ENCODE results near the gene DHX57. TPM values are rescaled to one million over a fixed set of nuclear protein-coding genes. Genes with fewer than 3 reads are reported as not detected.

The DHX57 gene
- total RNA-seq, 4 donors from 2014 or later, result 11.5 to 12.0 (median 11.7) TPM

DNA sequence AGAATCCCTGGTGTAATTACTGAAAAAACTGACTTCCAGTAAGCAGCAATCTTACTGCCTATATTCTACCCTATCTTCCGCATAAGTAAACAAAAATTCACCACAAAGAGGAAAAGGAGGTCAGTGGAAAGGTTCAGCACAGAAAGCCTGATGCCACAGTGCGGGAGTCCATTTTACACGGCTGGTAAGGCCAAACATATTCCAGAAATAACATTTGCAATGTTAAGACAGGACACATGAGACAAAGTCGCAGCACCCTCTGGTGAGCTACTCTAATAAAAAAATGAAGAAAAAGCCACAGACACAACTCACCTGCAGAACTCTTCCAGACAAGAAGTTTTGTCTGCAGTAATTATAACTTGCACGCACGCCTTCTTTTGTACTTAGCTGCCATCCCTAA lies 57.2 kb downstream of the DHX57 start:
- intact Hi-C loops (cut with DNase I; ENCODE audit: low total_unique reads), result no loop called here
- no peak overlapping the region for H3K27ac ChIP-seq
- in situ Hi-C loops (cut with MboI; ENCODE audit: low sequenced_read_pairs in 4 of 4), result no loop called here
- no peaks in the 10 kb centered on the region for H3K9me3 ChIP-seq
- peaks cover 3 to 60% of the 10 kb centered on the region in 2 donors for H3K36me3 ChIP-seq
- no peaks in the 10 kb centered on the region for H3K27me3 ChIP-seq
- DNase-seq, result no peak
- TF ChIP-seq, protein P1, sequence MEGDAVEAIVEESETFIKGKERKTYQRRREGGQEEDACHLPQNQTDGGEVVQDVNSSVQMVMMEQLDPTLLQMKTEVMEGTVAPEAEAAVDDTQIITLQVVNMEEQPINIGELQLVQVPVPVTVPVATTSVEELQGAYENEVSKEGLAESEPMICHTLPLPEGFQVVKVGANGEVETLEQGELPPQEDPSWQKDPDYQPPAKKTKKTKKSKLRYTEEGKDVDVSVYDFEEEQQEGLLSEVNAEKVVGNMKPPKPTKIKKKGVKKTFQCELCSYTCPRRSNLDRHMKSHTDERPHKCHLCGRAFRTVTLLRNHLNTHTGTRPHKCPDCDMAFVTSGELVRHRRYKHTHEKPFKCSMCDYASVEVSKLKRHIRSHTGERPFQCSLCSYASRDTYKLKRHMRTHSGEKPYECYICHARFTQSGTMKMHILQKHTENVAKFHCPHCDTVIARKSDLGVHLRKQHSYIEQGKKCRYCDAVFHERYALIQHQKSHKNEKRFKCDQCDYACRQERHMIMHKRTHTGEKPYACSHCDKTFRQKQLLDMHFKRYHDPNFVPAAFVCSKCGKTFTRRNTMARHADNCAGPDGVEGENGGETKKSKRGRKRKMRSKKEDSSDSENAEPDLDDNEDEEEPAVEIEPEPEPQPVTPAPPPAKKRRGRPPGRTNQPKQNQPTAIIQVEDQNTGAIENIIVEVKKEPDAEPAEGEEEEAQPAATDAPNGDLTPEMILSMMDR (IDR thresholded peaks at IDR 0.05 in 4 of 5, conservative IDR thresholded peaks at IDR 0.05 in 1 of 5), result no peak
- no peak for TF ChIP-seq POLR2A (IDR thresholded peaks at IDR 0.05)
- H3K4me1 ChIP-seq, result no peaks in the 10 kb centered on the region
- no peak for ATAC-seq
- H3K4me3 ChIP-seq, result no peak overlapping the region

DNA sequence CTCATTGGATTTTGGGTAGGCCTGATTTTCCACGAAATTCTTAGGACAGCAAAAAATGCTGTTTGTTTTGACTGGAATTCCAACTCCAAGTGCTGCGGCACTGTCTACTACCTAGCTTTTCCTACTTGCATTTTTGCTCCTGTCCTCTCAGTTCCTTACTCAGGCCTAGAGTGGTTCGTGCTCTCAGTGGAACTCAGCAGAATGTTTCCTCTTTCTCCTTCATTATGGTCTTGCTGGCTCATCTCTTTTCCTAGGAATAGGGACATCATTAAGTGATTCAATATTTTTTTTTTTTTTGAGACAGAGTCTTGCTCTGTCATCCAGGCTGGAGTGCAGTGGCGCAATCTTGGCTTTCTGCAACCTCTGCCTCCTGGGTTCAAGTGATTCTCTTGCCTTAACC lies 59.8 kb downstream of the DHX57 start:
- peaks cover 3 to 58% of the 10 kb centered on the region in 2 donors for H3K36me3 ChIP-seq
- H3K4me3 ChIP-seq, result no peak overlapping the region
- H3K27me3 ChIP-seq, result no peaks in the 10 kb centered on the region
- no peaks in the 10 kb centered on the region for H3K9me3 ChIP-seq
- intact Hi-C loops (cut with DNase I; ENCODE audit: low total_unique reads), result no loop called here
- TF ChIP-seq, protein P1 (IDR thresholded peaks at IDR 0.05 in 4 of 5, conservative IDR thresholded peaks at IDR 0.05 in 1 of 5), result no peak
- TF ChIP-seq POLR2A (IDR thresholded peaks at IDR 0.05), result no peak
- in situ Hi-C loops (cut with MboI; ENCODE audit: low sequenced_read_pairs in 4 of 4), result no loop called here
- H3K27ac ChIP-seq, result no peak overlapping the region
- no peaks in the 10 kb centered on the region for H3K4me1 ChIP-seq
- ATAC-seq (no peak), DNase-seq (no peak)

DNA sequence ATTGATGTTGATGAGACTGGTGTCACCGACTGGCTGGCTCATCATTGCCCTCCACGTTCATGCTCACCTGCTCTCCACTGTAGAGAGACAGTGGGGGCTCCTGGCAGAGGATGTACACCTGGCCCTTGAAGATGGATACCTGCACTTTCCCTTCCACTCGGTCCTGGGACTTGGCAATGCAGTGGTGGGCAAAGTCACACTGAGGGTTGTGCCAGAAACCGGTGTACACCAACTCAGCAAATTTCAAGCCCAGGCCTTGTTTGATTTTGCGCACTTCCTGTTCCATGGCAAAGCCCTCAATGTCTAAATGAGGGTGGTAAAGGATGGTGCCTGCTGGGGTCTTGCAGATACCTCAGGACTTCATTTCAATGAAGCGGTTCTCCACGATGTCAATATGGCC lies 65.2 kb downstream of the DHX57 start:
- Histone ChIP-seq H3K27ac (no peak overlapping the region), H3K36me3 (peaks cover 0 to 43% of the 10 kb centered on the region in 2 donors)
- TF ChIP-seq, protein P1 (IDR thresholded peaks at IDR 0.05 in 4 of 5, conservative IDR thresholded peaks at IDR 0.05 in 1 of 5), result no peak
- TF ChIP-seq POLR2A (IDR thresholded peaks at IDR 0.05), result no peak

DNA sequence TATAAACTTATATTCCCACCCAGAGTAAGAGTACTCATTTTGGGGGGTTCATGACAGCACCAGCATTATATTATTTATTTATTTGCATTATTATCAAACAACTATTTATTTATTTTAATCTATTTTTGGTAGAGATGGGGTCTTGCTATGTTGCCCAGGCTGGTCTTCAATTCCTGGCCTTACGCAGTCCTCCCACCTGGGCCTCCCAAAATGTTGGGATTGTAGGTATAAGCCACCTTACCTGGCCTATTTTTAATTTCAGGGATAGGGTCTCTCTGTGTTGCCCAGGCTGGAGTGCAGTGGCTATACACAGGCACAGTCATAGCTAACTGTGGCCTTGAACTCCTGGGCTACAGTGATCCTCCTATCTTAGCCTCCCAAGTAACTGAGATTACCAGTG lies 67.1 kb downstream of the DHX57 start:
- intact Hi-C loops (cut with DNase I; ENCODE audit: low total_unique reads) (no loop called here), in situ Hi-C loops (cut with MboI; ENCODE audit: low sequenced_read_pairs in 4 of 4) (no loop called here)
- no peaks in the 10 kb centered on the region for H3K27me3 ChIP-seq
- ATAC-seq, result no peak
- H3K4me3 ChIP-seq, result no peak overlapping the region
- H3K9me3 ChIP-seq, result no peaks in the 10 kb centered on the region
- H3K36me3 ChIP-seq, result peaks cover 0 to 33% of the 10 kb centered on the region in 2 donors
- no peak for DNase-seq
- H3K4me1 ChIP-seq, result no peaks in the 10 kb centered on the region
- TF ChIP-seq, protein P1 (IDR thresholded peaks at IDR 0.05 in 4 of 5, conservative IDR thresholded peaks at IDR 0.05 in 1 of 5), result no peak
- no peak for TF ChIP-seq POLR2A (IDR thresholded peaks at IDR 0.05)
- H3K27ac ChIP-seq, result no peak overlapping the region

More for the DNA sequence above, 65.2 kb downstream of the DHX57 start:
- intact Hi-C loops (cut with DNase I; ENCODE audit: low total_unique reads), result no loop called here
- DNase-seq (no peak), ATAC-seq (no peak)
- no peak overlapping the region for H3K4me3 ChIP-seq
- in situ Hi-C loops (cut with MboI; ENCODE audit: low sequenced_read_pairs in 4 of 4), result no loop called here
- H3K9me3 ChIP-seq, result no peaks in the 10 kb centered on the region
- H3K4me1 ChIP-seq, result no peaks in the 10 kb centered on the region
- H3K27me3 ChIP-seq, result no peaks in the 10 kb centered on the region

DNA sequence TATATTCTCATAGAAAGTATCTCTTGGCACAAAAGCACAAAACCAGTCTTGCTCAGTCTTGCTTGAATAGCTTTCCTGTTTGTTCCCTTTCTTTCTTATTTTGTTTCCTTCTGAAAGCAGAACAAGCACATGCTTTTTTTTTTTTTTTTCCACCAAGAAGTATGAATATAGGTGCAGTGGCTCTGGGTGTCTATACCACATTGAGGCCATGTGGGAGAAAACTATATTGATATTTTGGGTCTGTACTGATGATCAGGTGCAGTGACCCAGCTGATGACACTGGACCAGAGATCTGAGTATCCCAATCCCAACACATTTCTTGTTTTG lies 69.0 kb downstream of the DHX57 start:
- ATAC-seq, result no peak
- in situ Hi-C loops (cut with MboI; ENCODE audit: low sequenced_read_pairs in 4 of 4), result no loop called here
- TF ChIP-seq, protein P1 (IDR thresholded peaks at IDR 0.05 in 4 of 5, conservative IDR thresholded peaks at IDR 0.05 in 1 of 5), result no peak
- TF ChIP-seq POLR2A (IDR thresholded peaks at IDR 0.05), result no peak

More for the DNA sequence above, 69.0 kb downstream of the DHX57 start:
- Histone ChIP-seq H3K9me3 (no peaks in the 10 kb centered on the region), H3K36me3 (peaks cover 0 to 27% of the 10 kb centered on the region in 2 donors), H3K4me3 (no peak overlapping the region), H3K4me1 (no peaks in the 10 kb centered on the region), H3K27me3 (no peaks in the 10 kb centered on the region), H3K27ac (no peak overlapping the region)
- DNase-seq, result no peak
- intact Hi-C loops (cut with DNase I; ENCODE audit: low total_unique reads), result no loop called here

Measured in gastrocnemius medialis (tissue), 4 donors.